Gastroesophageal sphincter (tissue), 3 donors: ENCODE measurements around the gene KCNIP3.

Source experiments
- EP300 ChIP-seq: sonication (generic); formaldehyde crosslinking; IDR thresholded peaks from one replicate; pipeline ENCODE4 v1.6.1; 2017; ENCODE audit warnings: antibody characterized with exemption, mild to moderate bottlenecking
- POLR2A ChIP-seq, 2 donors: fragments of 450-650 bp; IDR thresholded peaks; one replicate each; pipeline ENCODE4 v1.6.1; 2017; ENCODE audit warnings: antibody characterized with exemption in 2 of 2, mild to moderate bottlenecking in 2 of 2, moderate library complexity in 1 of 2
- POLR2AphosphoS5 ChIP-seq: sonication (generic); formaldehyde crosslinking; IDR thresholded peaks from one replicate; pipeline ENCODE4 v1.6.1; 2017; ENCODE audit warnings: antibody characterized with exemption
- TF ChIP-seq, protein P1 (sequence below), 4 experiments: fragments of 200-600 bp in 2 of 4; fragments of 450-650 bp in 2 of 4; sonication (generic) in 1 of 4; IDR thresholded peaks; one replicate each; pipeline ENCODE4 v1.5.1; 2017 to 2019; ENCODE audit warnings: antibody characterized with exemption in 4 of 4, mild to moderate bottlenecking in 2 of 4, moderate library complexity in 2 of 4

DNA sequence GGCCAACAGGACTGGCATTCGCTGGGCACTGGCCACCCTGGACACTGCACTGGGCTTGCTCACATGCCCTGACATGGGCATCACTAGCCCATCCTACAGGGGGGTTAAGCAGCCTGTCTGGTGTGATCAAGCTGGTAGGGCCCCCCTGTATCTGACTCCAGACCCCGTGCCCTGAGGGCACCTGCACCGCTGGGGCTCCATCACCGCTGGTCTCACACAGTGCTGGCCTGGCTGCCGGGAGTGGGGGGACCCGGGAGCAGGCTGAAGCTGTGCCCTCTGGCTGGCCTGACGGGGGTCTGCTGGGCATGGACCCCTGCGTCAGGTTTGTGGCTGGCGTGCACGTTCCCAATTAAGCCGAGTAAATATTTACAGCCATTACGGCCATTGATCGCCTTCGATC is 32.3 kb downstream of the KCNIP3 start:
- TF ChIP-seq POLR2A (IDR thresholded peaks at IDR 0.05) (no peak), POLR2AphosphoS5 (no peak), EP300 (no peak)
- TF ChIP-seq, protein P1, sequence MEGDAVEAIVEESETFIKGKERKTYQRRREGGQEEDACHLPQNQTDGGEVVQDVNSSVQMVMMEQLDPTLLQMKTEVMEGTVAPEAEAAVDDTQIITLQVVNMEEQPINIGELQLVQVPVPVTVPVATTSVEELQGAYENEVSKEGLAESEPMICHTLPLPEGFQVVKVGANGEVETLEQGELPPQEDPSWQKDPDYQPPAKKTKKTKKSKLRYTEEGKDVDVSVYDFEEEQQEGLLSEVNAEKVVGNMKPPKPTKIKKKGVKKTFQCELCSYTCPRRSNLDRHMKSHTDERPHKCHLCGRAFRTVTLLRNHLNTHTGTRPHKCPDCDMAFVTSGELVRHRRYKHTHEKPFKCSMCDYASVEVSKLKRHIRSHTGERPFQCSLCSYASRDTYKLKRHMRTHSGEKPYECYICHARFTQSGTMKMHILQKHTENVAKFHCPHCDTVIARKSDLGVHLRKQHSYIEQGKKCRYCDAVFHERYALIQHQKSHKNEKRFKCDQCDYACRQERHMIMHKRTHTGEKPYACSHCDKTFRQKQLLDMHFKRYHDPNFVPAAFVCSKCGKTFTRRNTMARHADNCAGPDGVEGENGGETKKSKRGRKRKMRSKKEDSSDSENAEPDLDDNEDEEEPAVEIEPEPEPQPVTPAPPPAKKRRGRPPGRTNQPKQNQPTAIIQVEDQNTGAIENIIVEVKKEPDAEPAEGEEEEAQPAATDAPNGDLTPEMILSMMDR (IDR thresholded peaks at IDR 0.05), result no peak
